SHP77 (cell line): ENCODE data around the gene COA5.

Experiments
- DNase-seq, 2 experiments: peaks; one replicate each; lab custom pipeline; 2025; lab: John Stamatoyannopoulos, UW

The COA5 gene, protein sequence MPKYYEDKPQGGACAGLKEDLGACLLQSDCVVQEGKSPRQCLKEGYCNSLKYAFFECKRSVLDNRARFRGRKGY

GRCh38 chr2:98608116-98608961 lies at the start of gene COA5, which contains the start of gene UNC50:
COA5 (minus strand) TSS chr2:98608512; CDS start chr2:98608405, 107 bp downstream.
UNC50 (plus strand) TSS chr2:98608589; CDS start chr2:98609760, 1,171 bp downstream.
- peak; percentile 81 to 83 for DNase-seq

- no peak for DNase-seq
Measured at GRCh38 chr2:98656800-98657199, 48.5 kb upstream of the COA5 start.

GRCh38 chr2:98654699-98655495 lies 46.6 kb upstream of the COA5 start:
- no peak for DNase-seq

DNA sequence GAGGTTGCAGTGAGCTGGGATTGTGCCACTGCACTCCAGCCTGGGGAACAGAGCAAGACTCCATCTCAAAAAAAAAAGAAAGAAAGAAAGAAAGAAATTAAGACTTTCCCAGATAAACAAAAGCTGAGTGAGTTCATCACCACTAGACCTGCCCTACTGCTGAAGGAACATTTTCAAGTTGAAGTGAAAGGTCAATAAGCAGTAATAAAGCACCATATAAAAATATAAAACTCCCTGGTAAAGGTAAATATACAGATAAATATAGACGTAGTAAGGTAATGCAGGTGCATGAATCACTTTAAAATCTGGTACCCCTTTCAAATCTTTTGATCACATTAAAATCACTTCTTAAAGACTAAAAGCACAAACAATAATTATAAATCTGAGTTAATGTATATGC lies 42.7 kb upstream of the COA5 start:
- DNase-seq, result no peak

DNA sequence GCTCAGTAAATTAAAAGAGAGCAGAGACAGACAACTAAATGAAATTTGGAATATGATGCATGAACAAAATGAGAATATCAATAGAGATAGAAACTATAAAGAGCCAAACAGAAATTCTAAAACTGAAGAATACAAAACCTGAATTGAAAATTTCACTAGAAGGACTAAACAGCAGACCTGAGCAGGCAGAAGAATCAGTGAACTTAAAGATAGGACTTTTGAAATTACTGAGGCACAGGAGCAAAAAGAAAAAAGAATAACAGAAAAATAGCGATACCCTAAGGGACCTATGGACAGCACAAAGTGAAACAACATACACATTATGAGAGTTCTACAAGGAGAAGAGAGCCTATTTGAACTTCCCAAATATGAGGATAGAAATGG lies 41.7 kb upstream of the COA5 start:
- no peak for DNase-seq

DNA sequence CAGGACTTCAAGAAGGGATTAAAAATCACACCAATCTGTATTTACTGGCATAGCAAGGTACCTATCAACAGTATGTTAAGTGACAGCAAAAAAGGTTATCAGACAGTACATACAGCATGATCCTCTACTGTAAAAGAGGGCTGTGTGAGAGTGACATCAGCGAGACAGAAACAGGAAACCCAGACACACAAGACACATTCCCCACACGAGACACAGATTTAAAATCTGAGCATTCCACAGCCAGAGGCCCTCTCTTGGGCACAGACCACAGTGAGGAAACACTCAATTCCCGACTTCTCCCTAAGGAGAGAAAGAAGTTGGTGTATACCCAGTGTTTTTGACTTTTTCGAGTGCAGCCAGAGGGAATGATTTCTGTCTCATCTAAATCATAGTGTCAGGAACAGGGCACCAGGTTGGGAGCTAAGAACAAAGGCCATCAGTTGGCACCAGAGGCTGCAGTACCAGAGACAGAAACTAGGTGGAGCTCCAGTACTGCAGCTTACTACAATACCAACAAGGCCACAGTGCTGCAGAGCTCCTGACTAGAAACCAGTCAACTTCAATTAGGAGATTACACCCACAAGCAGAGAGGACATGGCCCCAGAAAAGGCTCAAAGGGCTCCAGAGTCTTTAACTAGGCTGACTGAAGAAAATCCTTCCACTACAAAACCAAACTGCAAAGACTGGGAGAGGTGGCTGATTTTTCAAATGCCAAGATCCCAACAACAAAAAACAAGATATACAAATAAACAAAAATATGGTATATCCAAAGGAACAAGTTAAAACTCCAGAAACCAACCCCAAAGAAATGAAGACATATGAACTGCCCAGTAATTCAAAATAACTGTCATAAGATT lies 41.1 kb upstream of the COA5 start:
- DNase-seq, result peak; percentile 53 to 58

DNA sequence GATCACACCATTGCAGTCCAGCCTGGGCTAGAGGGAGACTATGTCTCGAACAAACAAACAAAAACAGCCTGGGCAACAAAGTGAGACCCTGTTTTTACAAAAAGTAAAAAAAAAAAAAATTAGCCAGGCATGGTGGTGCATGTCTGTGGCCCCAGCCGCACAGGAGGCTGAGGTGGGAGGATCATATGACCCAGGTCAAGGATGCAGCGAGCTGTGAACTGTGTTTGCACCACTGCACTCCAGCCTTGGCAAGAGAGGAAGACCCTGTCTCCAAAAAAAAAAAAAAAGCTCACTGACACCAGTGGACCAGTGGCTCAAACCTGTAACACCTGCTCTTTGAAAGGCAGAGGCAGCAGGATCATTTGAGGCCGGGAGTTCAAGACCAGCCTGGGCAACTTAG lies 40.1 kb upstream of the COA5 start:
- no peak for DNase-seq

DNA sequence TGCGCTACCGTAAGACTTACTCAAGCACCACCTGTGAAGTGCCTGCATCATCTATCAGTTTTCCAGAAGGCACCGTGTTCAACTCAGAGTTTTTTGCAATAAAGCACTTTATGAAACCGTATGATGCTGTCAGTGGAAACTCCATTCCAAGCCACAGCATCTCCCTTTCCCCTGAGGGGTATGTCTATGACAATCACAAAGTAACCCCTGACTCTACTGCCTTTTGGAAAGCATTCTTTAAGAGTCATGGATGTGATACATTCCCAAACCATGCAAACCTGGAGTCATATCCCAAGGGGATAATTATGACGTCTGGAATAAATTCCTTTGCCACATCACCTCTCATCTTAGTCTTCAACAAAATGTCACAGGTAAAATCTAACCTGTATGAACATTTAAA lies 39.3 kb upstream of the COA5 start:
- no peak for DNase-seq

- DNase-seq, result no peak
Measured at GRCh38 chr2:98643496-98644100, 35.3 kb upstream of the COA5 start.

GRCh38 chr2:98637401-98638147 lies 29.3 kb upstream of the COA5 start:
- DNase-seq, result no peak

DNA sequence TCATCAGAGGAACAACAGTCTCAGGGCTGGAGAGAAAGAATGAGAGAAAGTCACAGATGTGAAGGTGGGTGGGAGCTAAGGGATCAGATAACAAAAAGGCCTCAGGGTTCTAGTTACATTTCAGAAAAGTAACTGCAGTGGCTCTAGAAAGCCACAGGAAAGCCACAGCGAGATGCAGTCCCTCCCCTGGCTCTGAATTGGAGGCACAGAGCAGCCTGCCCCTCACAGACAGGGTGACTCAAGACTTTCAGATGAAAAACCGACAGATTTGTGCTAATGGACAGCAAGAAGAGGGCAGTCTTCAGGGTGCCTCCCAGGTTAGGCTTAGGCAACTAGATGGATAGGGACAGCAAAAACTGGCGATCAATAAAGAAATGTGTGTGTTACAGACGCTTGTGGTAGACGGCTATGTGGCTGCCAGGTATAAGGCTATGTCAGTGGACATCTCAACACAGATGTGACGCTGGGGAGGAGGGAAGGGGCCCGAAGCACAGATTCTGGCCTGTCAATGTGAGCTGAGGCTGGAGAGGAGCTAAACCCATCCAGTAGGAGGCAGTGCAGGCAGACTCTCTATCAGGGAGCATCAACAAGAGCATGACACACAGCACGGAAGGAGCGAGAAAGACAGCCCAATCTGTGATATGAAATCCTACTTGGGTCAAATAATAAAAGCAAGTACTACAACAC lies 26.2 kb upstream of the COA5 start:
- DNase-seq, result peak; percentile 10 to 22

- no peak for DNase-seq
Measured at GRCh38 chr2:98632351-98632750, 24.0 kb upstream of the COA5 start.

DNA sequence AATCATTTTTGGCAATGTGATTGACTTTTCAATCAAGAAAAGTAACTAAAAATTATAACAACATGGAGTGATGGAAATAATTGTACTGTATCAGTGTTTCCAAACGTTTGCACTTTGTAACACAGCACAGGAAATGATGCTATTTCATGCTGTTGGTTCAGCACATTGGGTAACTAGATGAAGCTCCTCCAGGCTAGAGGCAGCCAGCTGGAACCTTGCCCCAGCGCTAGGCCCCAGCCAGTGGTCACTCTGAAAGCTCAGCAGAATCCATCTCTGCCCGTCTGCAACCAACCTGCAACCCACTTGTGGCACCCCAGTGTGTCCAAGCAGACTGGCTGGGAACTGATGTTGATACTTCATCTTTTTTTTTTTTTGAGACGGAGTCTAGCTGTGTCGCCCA lies 15.3 kb upstream of the COA5 start:
- DNase-seq, result no peak

DNA sequence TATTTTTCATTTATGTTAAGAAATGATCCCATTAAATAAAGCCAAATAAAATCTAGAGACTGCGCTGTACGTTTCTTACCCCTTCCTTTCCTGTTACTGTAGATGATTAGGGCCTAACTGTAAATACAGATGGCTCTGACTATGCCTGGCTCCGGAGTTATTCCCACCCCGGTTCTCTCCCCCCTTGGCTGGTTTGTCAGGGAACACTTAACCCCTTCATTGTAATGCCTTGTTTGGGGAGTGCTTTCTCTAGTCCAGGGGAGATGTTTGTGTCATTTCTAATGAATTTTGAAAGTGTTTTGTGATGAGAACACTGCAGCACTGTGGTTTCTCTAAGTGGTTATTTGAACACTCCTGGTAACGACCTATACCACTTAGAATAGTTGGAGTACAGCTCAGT lies 8.8 kb upstream of the COA5 start:
- DNase-seq, result no peak

- DNase-seq, result no peak
Measured at GRCh38 chr2:98615481-98615880, 7.2 kb upstream of the COA5 start.

DNA sequence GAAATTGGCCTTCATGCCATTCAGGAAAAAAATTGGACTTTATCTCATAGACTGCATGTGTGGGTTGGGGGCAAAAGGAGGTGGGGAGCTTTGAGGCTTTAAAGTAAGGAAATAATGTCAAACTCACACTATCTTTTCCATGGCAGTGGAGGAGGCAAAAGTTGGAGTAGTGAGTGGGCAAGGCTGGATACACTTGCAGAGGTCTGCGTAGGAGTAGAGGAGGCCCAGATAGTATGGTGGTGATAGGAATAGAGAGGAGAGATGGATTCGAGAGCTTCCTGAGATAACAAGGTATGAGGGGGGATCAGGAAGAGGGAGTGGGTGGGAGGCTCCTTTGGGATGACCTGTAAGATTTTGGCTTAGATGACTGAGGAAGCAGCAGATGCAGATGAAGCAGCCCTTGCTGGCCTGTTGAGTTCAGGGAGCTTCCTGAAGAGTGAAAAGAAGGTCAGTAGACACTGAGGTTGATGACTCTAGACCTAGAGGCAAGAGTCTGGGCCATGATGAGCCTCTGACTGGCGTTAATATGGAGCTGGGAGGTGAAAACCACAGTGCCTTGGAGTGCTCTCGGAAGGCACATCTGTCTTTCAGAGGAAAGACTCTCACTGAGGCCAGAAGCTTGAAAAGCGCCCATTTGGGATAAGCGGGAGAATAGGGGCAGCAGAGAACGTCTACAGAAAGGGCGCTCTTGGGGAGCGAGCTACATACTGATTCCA lies 5.9 kb upstream of the COA5 start:
- DNase-seq, result no peak

- no peak for DNase-seq
Measured at GRCh38 chr2:98608962-98609604, 771 bp upstream of the COA5 start.

DNA sequence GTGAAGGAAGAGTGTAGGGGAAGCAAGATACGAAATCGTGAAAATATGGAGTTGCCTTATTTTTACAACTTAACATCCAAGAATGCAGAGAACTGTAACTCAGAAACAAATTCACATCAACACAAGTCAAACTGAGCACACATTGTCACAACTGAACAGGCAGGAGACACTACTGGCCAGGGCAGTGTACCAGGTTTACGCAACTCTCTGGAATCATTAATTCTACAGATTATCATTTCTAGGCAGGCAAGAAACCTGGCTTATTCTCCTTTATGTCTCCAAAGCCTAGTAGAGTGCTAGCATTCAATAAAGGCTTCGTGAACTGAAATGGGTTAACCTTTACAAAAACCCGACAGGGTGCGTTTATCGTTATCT lies 584 bp downstream of the COA5 start:
- DNase-seq, result no peak

DNA sequence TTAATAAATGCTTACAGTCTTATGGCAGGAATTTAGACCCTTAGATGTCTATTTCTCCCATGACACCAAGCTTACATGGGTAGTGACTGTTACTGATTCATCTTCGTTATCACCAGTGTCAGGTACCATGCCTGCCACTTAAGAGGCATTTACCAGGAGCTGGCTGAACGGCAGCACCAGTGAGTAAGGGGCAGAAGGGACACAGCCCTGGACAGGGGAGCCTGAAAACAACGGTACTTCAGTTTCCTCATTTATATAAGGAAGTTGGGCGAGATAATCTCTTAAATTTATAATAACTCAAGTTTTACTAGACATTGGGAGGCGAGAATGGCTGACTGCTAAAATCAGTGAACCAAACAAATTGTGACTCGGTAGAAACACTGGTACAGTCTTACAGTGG lies 1.2 kb downstream of the COA5 start:
- DNase-seq, result no peak
